Subcutaneous adipose tissue (tissue), 4 donors: ENCODE results near the gene RAB6B. TPM values are rescaled to one million over a fixed set of nuclear protein-coding genes. Genes with fewer than 3 reads are reported as not detected.

Experiments used
- total RNA-seq, 4 donors: library from RNA; depleted of rRNA; stranded (reverse); fragments of >200 nt; gene quantifications; one replicate each; pipeline ENCODE4 v1.1.0, GENCODE V29; 2016
- TF ChIP-seq, protein P1 (sequence below): fragments of 450-650 bp; IDR thresholded peaks from one replicate; pipeline ENCODE4 v1.5.1; 2016; ENCODE audit warnings: low read depth, mild to moderate bottlenecking, control low read depth, antibody characterized with exemption, moderate library complexity

RAB6B gene
- total RNA-seq, 4 donors from 2014 or later, result 5.5 to 14.2 (median 6.1) TPM

- TF ChIP-seq, protein P1, sequence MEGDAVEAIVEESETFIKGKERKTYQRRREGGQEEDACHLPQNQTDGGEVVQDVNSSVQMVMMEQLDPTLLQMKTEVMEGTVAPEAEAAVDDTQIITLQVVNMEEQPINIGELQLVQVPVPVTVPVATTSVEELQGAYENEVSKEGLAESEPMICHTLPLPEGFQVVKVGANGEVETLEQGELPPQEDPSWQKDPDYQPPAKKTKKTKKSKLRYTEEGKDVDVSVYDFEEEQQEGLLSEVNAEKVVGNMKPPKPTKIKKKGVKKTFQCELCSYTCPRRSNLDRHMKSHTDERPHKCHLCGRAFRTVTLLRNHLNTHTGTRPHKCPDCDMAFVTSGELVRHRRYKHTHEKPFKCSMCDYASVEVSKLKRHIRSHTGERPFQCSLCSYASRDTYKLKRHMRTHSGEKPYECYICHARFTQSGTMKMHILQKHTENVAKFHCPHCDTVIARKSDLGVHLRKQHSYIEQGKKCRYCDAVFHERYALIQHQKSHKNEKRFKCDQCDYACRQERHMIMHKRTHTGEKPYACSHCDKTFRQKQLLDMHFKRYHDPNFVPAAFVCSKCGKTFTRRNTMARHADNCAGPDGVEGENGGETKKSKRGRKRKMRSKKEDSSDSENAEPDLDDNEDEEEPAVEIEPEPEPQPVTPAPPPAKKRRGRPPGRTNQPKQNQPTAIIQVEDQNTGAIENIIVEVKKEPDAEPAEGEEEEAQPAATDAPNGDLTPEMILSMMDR, result no peak
Observed at GRCh38 chr3:133939463-133939835, 43.8 kb upstream of the RAB6B start.

GRCh38 chr3:133938770-133939462 is 43.2 kb upstream of the RAB6B start:
- TF ChIP-seq, protein P1, result no peak

- TF ChIP-seq, protein P1, result no peak
Observed at GRCh38 chr3:133937756-133938601, 42.3 kb upstream of the RAB6B start.

GRCh38 chr3:133937061-133937686 is 41.5 kb upstream of the RAB6B start:
- TF ChIP-seq, protein P1, result no peak

- TF ChIP-seq, protein P1, result no peak
Observed at GRCh38 chr3:133935843-133936769, 40.4 kb upstream of the RAB6B start.

GRCh38 chr3:133934996-133935842 is 39.5 kb upstream of the RAB6B start:
- TF ChIP-seq, protein P1, result no peak
